HG02852 (cell line): Measurements from ENCODE around the gene H2BW1.
A peak's percentile ranks its signal among the peaks of the same experiment; 100 is the strongest.
"Not testable (repeated sequence)": the region's sequence is repeated elsewhere in the genome, so short reads cannot be mapped to it uniquely, and the experiment has no call there.

Source experiments
- ATAC-seq: cut with Tn5 transposase; IDR thresholded peaks from one replicate; pipeline ENCODE4 v1.9.1; 2021; ENCODE audit warnings: mild to moderate bottlenecking, moderate library complexity; ENCODE audit not compliant: unreplicated experiment

Gene H2BW1

DNA sequence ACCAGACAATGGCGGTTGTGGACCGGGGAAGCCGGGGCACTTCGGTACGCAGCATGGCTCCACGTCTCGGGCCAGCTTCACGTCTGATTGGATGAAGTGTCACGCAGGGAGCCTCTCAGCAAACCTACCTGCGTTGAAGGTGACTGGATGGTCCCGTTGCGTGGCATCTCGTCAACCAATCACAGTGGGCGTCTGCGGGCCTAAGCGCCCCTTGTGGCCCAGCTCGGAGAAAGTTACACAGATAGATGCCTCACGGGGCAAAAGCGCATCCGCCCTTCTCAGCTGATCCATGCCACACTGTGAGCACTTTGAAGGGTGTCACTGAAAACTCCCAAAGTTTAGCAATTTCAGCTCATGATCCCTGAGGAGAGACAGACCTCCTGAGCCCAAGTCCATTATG, at the start of gene H2BW1:
TSS of gene H2BW1 (minus strand) at position 103 of the 400 bp plus-strand sequence. CDS start 132 bp downstream, outside the sequence.
- ATAC-seq: no peak

DNA sequence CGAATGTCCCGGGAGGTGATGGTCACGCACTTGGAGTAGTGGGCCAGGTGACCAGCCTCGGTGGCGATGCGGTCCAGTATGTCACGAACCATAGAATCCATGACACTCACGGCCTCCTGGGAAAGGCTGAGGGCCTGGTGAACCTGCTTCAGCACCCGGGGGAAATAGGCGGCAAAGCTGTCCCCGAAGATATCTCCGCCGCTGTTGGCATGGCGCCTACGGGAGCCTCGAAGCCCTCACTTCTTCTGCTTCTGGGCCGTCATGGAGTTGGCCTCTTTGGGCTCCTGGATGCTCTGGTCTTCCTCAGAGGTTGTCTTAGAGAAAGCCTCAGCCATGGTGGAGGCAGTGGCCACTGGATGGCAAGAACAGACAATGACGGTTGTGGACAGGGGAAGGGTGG, 49.1 kb upstream of the H2BW1 start:
- not testable (repeated sequence) for ATAC-seq

GRCh38 chrX:104054956-104055355, 41.4 kb upstream of the H2BW1 start:
- ATAC-seq: not testable (repeated sequence)

DNA sequence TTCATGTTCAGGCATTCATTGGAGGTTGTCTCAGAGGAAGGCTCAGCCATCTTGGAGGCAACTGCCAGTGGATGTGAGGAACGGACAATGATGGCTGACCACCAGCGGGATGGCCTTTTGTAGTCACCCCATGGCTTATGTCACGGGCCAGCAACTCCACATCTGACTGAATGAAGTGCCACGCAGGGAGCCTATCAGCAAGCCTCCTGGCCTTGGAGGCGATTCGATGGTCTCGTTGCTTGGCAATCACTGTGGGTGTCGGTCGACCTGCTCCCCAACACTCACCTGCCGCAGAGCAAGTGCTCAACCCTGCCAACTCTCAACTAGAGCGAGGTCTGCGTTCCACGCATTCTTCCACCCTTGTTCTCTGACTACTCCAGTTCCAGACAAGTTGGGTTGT, 33.7 kb upstream of the H2BW1 start:
- no peak for ATAC-seq

GRCh38 chrX:104045642-104046041, 32.1 kb upstream of the H2BW1 start:
- no peak for ATAC-seq

- ATAC-seq: no peak
These were observed 27.5 kb upstream of the H2BW1 start for GRCh38 chrX:104041003-104041402.

GRCh38 chrX:104039689-104040505, 26.4 kb upstream of the H2BW1 start, which contains the start of gene H2BW2:
Gene H2BW2, plus strand, starts transcription at chrX:104039956. Its CDS starts 39 bp downstream, at chrX:104039995.
- no peak for ATAC-seq

DNA sequence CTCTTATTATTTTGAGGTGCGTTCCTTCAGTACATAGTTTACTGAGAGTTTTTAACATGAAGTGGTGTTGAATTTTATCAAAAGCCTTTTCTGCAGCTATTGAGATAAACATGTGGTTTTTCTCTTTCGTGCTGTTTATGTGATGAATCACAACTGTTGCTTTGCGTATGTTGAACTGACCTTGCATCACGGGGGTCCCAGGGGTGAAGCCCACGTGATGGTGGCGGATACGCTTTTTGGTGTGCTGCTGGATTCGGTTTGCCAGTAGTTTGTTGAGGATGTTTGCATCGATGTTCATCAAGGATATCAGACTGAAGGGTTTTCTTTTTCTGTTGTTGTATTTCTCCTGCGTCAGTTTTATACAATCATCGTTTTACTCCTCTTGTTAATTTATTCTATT, 4.6 kb upstream of the H2BW1 start:
- no peak for ATAC-seq

DNA sequence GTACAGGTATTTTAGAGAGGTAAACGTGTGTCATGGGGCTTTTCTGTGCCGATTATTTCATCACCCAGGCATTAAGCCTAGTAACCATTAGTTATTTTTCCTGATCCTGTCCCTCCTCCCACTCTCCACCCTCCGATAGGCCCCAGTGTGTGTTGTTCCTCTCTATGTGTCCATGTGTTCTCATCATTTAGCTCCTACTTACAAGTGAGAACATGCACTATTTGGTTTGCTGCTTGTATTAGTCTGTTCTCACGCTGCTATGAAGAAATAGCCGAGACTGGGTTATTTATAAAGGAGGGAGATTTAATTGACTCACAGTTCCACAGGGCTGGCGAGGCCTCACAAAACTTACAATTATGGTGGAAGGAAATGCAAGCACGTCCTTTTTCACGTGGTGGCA, 2.1 kb upstream of the H2BW1 start:
- not testable (repeated sequence) for ATAC-seq

- ATAC-seq: no peak
These were observed 350 bp downstream of the H2BW1 start for GRCh38 chrX:104013158-104013557.

GRCh38 chrX:104008831-104009230, 4.7 kb downstream of the H2BW1 start:
- ATAC-seq: no peak

GRCh38 chrX:103999234-103999633, 14.3 kb downstream of the H2BW1 start:
- ATAC-seq: peak; percentile 80

DNA sequence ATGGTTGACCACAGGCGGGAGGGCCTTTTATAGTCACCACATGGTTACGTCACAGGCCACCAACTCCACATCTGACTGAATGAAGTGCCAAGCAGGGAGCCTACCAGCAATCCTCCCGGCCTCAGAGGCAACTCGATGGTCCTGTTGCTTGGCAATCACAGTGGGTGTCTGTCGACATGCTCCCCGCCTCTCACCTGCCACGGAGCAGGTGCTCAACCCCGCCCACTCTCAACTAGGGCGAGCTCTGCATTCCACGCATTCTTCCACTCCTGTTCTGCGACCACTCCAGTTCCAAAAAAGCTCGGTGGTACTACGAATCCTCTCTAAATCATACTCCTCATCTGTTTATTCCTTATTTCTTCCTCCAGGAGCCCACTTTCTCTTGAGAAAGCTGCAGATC, 30.0 kb downstream of the H2BW1 start:
- ATAC-seq: not testable (repeated sequence)

DNA sequence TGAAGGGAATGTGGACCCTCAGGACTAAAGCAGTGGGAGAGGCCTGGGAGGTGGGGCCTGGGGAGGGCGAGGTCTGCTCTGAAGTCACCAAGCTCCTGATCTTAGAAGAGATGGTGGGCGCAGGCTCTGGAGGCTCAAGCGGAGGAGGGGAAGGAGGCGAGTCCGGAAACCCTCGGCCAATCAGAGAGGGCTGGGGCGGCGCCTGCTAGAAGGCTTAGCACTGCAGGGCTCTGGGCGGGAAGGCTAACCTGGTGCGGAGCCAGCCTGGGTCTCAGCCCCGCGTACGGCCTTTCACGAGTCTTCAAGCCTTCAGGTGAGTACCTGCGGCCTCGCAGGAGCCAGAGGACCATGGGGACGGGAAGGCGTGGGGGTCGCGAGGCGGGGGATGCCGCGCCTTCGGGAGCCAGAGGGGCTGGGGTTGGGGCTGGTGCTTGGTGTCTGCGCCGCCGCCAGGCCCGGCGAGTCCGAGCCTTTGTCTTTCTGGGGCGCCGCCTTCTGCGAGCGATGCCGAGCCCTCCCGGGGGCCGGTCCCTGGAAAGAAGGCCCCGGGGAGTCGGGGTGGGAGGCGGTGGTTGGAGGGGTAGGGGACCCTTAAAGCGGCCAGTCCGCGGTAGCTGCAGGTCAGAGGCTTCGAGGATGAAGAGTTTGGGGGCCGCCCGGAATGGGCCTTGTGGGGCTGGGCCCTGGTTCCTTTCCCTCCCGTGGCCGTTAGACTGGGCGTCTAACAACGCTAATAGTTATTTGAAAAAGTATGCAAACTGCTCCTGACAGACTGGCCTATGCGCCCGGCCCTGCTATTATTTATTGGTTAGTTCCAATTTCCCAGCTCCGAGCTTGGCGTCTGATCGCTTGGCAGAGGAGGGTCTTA, 50.9 kb downstream of the H2BW1 start, which contains the start of gene TMSB15B:
TSS of gene TMSB15B (plus strand) at position 217 of the 868 bp plus-strand sequence.
- peak; percentile 98 for ATAC-seq
